Astrocyte of the cerebellum (primary cell): ENCODE measurements around the gene ICAM1.

Experiments
- DNase-seq: peaks from one replicate; pipeline ENCODE4 v3.0.0-alpha.2; 2011; ENCODE audit warnings: low read depth
- H3K4me3 ChIP-seq: 2 replicates; pipeline ENCODE4 v1.5.1; 2011; ENCODE audit warnings: mild to moderate bottlenecking, low read depth, low read length, moderate library complexity
- CTCF ChIP-seq: IDR thresholded peaks from 2 replicates; pipeline ENCODE4 v1.5.1; 2012; ENCODE audit warnings: low read length, low read depth, moderate library complexity, mild to moderate bottlenecking; ENCODE audit errors: missing control alignments
- in situ Hi-C: cut with HindIII; loops from 2 replicates; pipeline ENCODE4 v1.10.0; 2017; ENCODE audit warnings: low sequenced_read_pairs

The ICAM1 gene

GRCh38 chr19:10317045-10317856, 46.3 kb downstream of the ICAM1 start:
- DNase-seq = no peak
- in situ Hi-C loops = no loop called here
- H3K4me3 ChIP-seq = no peak overlapping the region
- no peak for TF ChIP-seq CTCF

GRCh38 chr19:10317857-10318462, 47.0 kb downstream of the ICAM1 start:
- no peak for DNase-seq
- H3K4me3 ChIP-seq = no peak overlapping the region
- in situ Hi-C loops = no loop called here
- no peak for TF ChIP-seq CTCF

- no peak for TF ChIP-seq CTCF
- no peak for DNase-seq
- no peak overlapping the region for H3K4me3 ChIP-seq
- in situ Hi-C loops = no loop called here
Observed at GRCh38 chr19:10318807-10319682, 48.1 kb downstream of the ICAM1 start.

GRCh38 chr19:10320602-10321416, 49.9 kb downstream of the ICAM1 start:
- in situ Hi-C loops = no loop called here
- no peak overlapping the region for H3K4me3 ChIP-seq
- DNase-seq = no peak
- TF ChIP-seq CTCF = no peak

- no peak overlapping the region for H3K4me3 ChIP-seq
- DNase-seq = no peak
- in situ Hi-C loops = no loop called here
- TF ChIP-seq CTCF = no peak
Observed at GRCh38 chr19:10321417-10321797, 50.5 kb downstream of the ICAM1 start.
